ENCODE results near the gene HSPA1B.
"Not testable (repeated sequence)": the region's sequence is repeated elsewhere in the genome, so short reads cannot be mapped to it uniquely, and the experiment has no call there.

HSPA1B gene

GRCh38 chr6:31861150-31861549 lies 33.6 kb downstream of the HSPA1B start:
- DNase-seq, result no peak

- DNase-seq, result no peak
These were observed 34.4 kb downstream of the HSPA1B start for GRCh38 chr6:31861919-31862343.

- DNase-seq, result peak; percentile 100
These were observed 35.1 kb downstream of the HSPA1B start, which contains the start of gene NEU1 for GRCh38 chr6:31862344-31863235. TSS of gene NEU1 (minus strand) at chr6:31862821. CDS start at chr6:31862776, 45 bp downstream.

GRCh38 chr6:31864123-31864562 lies 36.6 kb downstream of the HSPA1B start:
- not testable (repeated sequence) for DNase-seq

- no peak for DNase-seq
These were observed 37.3 kb downstream of the HSPA1B start for GRCh38 chr6:31864818-31865204.

- no peak for DNase-seq
These were observed 37.9 kb downstream of the HSPA1B start for GRCh38 chr6:31865205-31866118.

GRCh38 chr6:31868658-31868971 lies 41.1 kb downstream of the HSPA1B start:
- DNase-seq, result not testable (repeated sequence)

GRCh38 chr6:31869343-31869742 lies 41.8 kb downstream of the HSPA1B start:
- no peak for DNase-seq

- DNase-seq, result no peak
These were observed 42.9 kb downstream of the HSPA1B start for GRCh38 chr6:31870385-31870921.

GRCh38 chr6:31871046-31871659 lies 43.6 kb downstream of the HSPA1B start:
- DNase-seq, result no peak

GRCh38 chr6:31874084-31874670 lies 46.6 kb downstream of the HSPA1B start:
- DNase-seq, result no peak

- no peak for DNase-seq
These were observed 47.5 kb downstream of the HSPA1B start for GRCh38 chr6:31874836-31875572.

- DNase-seq, result no peak
These were observed 48.3 kb downstream of the HSPA1B start for GRCh38 chr6:31875877-31876276.

- no peak for DNase-seq
These were observed 48.8 kb downstream of the HSPA1B start for GRCh38 chr6:31876357-31876756.

- DNase-seq, result no peak
These were observed 49.6 kb downstream of the HSPA1B start for GRCh38 chr6:31877125-31877650.

GRCh38 chr6:31877651-31878161 lies 50.2 kb downstream of the HSPA1B start:
- no peak for DNase-seq

- no peak for DNase-seq
These were observed 50.7 kb downstream of the HSPA1B start for GRCh38 chr6:31878222-31878621.

GRCh38 chr6:31878726-31879125 lies 51.2 kb downstream of the HSPA1B start, which contains the start of gene SLC44A4:
TSS of gene SLC44A4 (minus strand) at chr6:31878997. CDS start at chr6:31878980, 17 bp downstream.
- DNase-seq, result no peak

GRCh38 chr6:31879143-31879542 lies 51.6 kb downstream of the HSPA1B start:
- no peak for DNase-seq
